Liver (tissue), 9 donors: ENCODE results near the gene MAP7D1. TPM values are rescaled to one million over a fixed set of nuclear protein-coding genes. Genes with fewer than 3 reads are reported as not detected.
A peak's percentile ranks its signal among the peaks of the same experiment; 100 is the strongest.

Experiments used
- DNase-seq: peaks from one replicate; pipeline ENCODE4 v3.0.0-alpha.2; 2017; ENCODE audit warnings: low spot score
- H3K27ac ChIP-seq, 2 donors: one replicate each; pipeline ENCODE4 v1.7.0; 2013; ENCODE audit warnings: inconsistent platforms in 2 of 2, low read length in 2 of 2, control low read depth in 1 of 2, low read depth in 1 of 2, mild to moderate bottlenecking in 1 of 2
- H3K27me3 ChIP-seq, 4 donors: one replicate each; pipeline versions ENCODE4 v1.6.1 to v1.7.0; 2013; ENCODE audit warnings: low read length in 3 of 4, inconsistent platforms in 1 of 4, mild to moderate bottlenecking in 1 of 4, moderate library complexity in 1 of 4; ENCODE audit not compliant: control insufficient read depth in 4 of 4, insufficient read depth in 4 of 4
- H3K36me3 ChIP-seq, 4 donors: one replicate each; pipeline versions ENCODE4 v1.6.1 to v1.7.0; 2013; ENCODE audit warnings: low read length in 3 of 4, mild to moderate bottlenecking in 3 of 4, low read depth in 1 of 4, moderate library complexity in 1 of 4; ENCODE audit not compliant: control insufficient read depth in 4 of 4, insufficient read depth in 3 of 4
- H3K4me1 ChIP-seq, 4 donors: one replicate each; pipeline versions ENCODE4 v1.6.1 to v1.7.0; 2013; ENCODE audit warnings: low read length in 3 of 4, mild to moderate bottlenecking in 3 of 4, moderate library complexity in 1 of 4; ENCODE audit not compliant: control insufficient read depth in 4 of 4, insufficient read depth in 4 of 4
- H3K4me3 ChIP-seq, 3 donors: one replicate each; pipeline versions ENCODE4 v1.6.1 to v1.7.0; 2013; ENCODE audit warnings: low read length in 3 of 3, control low read depth in 1 of 3, low read depth in 1 of 3, mild to moderate bottlenecking in 1 of 3
- H3K9ac ChIP-seq, 2 donors: one replicate each; pipeline ENCODE4 v1.7.0; 2013; ENCODE audit warnings: low read length in 2 of 2, mild to moderate bottlenecking in 2 of 2, moderate library complexity in 2 of 2, control low read depth in 1 of 2, low read depth in 1 of 2
- H3K9me3 ChIP-seq, 4 donors: one replicate each; pipeline versions ENCODE4 v1.6.1 to v1.7.0; 2013; ENCODE audit warnings: low read length in 3 of 4; ENCODE audit not compliant: control insufficient read depth in 4 of 4
- FOXA1 ChIP-seq: IDR thresholded peaks from 2 replicates; pipeline ENCODE4 v1.6.1; 2016; ENCODE audit warnings: antibody characterized with exemption
- GABPA ChIP-seq, 2 donors: IDR thresholded peaks in 1 of 2; conservative IDR thresholded peaks in 1 of 2; 2 replicates each; pipeline ENCODE4 v1.6.1; 2016; ENCODE audit warnings: antibody characterized with exemption in 2 of 2, mild to moderate bottlenecking in 1 of 2, moderate library complexity in 1 of 2
- HNF4G ChIP-seq: IDR thresholded peaks from 2 replicates; pipeline ENCODE4 v1.6.1; 2016; ENCODE audit warnings: antibody characterized with exemption
- JUND ChIP-seq, 2 donors: IDR thresholded peaks; 2 replicates each; pipeline ENCODE4 v1.6.1; 2016; ENCODE audit warnings: antibody characterized with exemption in 2 of 2
- NR2F2 ChIP-seq: IDR thresholded peaks from 2 replicates; pipeline ENCODE4 v1.6.1; 2016; ENCODE audit warnings: antibody characterized with exemption
- TAF1 ChIP-seq: conservative IDR thresholded peaks from 2 replicates; pipeline ENCODE4 v1.6.1; 2016; ENCODE audit warnings: antibody characterized with exemption, mild to moderate bottlenecking
- YY1 ChIP-seq: IDR thresholded peaks from 2 replicates; pipeline ENCODE4 v1.6.1; 2016; ENCODE audit warnings: antibody characterized with exemption, mild to moderate bottlenecking
- WGBS: extraction: QIAGEN DNeasy Blood & Tissue Kit; methylation state at CpG from one replicate; pipeline ENCODE4 v1.1.7; 2013; 5-methylcytosine and 5-hydroxymethylcytosine counted together
- polyA plus RNA-seq, 2 donors: library from polyadenylated mRNA; stranded (reverse) in 1 of 2; unstranded in 1 of 2; fragments of 200-250 nt in 1 of 2; fragments of >200 nt in 1 of 2; fragmentation: Nextera tagmentation in 1 of 2; extraction: Ambion mirVana in 1 of 2; gene quantifications; one replicate each; pipeline versions ENCODE4 v1.2.1 to v1.2.3, GENCODE V29; 2013 to 2015
- total RNA-seq, 2 donors: library from RNA; depleted of rRNA; stranded (reverse); fragments of >200 nt; gene quantifications; one replicate each; pipeline ENCODE4 v1.2.3, GENCODE V29; 2014
- TF ChIP-seq, protein P1 (sequence below): IDR thresholded peaks from 2 replicates; pipeline ENCODE4 v1.6.1; 2016; ENCODE audit warnings: antibody characterized with exemption, mild to moderate bottlenecking
- TF ChIP-seq, protein P2 (sequence below): IDR thresholded peaks from 2 replicates; pipeline ENCODE4 v1.6.1; 2016; ENCODE audit warnings: antibody characterized with exemption
- donor health status: healthy.
- donor health status: healthy.
- donor health status: healthy.
- donor health status: healthy.
- donor health status: healthy.

MAP7D1 gene
- total and polyA plus RNA-seq, 4 donors = 5.6 to 15.1 (median 12.9) TPM

DNA sequence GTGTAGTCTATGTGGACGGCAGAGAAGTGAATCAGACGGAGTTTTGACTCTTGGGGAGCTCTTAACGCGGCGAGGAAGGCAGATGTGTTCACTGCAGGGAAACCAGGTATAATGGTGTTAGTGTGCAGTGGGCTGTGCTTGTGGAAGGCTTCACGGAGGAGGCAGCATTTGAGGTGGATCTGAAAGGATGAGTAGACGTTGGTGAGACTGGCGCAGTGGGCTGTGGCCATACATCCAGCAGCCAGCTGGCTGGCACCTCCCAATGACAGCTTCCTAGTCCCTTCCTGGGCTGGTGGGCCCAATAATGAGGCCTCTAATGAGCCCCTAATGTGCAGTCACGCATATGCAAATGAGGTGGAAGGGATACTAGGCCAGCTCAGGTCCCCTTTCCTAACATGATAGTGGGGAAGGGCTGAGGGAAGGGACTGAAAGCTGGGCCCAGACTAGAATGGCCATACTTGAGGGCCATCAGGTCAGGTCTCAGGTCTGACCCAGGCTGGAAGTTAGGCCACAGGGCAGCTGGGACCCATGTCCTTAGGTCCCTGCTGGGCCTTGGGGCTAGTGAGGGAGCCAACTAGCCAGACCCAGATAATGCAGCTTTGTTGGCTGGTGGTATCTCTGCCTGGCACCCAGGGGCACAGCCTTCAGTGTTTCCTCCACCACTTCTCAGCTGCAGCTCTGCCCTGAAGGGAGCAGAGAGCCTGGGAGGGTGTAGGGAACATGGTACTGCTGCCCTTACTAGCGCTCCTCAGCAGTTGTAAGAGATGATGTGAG, 3.8 kb downstream of the MAP7D1 start:
- peaks cover 3 to 40% (median 16%) of the 10 kb centered on the region in 4 donors for H3K4me1 ChIP-seq
- WGBS = 92% methylated on average over 10 of the region's 10 CpGs
- no peak for DNase-seq
- no peaks in the 10 kb centered on the region for H3K36me3 ChIP-seq
- peak overlapping the region in 1 of 2 donors; percentile 57 for H3K27ac ChIP-seq
- no peak overlapping the region for H3K9ac ChIP-seq
- no peaks in the 10 kb centered on the region for H3K27me3 ChIP-seq
- no peaks in the 10 kb centered on the region for H3K9me3 ChIP-seq
- no peak overlapping the region for H3K4me3 ChIP-seq
- TF ChIP-seq GABPA (IDR thresholded peaks at IDR 0.05 in 1 of 2, conservative IDR thresholded peaks at IDR 0.05 in 1 of 2) = no peak
- TF ChIP-seq, protein P1, sequence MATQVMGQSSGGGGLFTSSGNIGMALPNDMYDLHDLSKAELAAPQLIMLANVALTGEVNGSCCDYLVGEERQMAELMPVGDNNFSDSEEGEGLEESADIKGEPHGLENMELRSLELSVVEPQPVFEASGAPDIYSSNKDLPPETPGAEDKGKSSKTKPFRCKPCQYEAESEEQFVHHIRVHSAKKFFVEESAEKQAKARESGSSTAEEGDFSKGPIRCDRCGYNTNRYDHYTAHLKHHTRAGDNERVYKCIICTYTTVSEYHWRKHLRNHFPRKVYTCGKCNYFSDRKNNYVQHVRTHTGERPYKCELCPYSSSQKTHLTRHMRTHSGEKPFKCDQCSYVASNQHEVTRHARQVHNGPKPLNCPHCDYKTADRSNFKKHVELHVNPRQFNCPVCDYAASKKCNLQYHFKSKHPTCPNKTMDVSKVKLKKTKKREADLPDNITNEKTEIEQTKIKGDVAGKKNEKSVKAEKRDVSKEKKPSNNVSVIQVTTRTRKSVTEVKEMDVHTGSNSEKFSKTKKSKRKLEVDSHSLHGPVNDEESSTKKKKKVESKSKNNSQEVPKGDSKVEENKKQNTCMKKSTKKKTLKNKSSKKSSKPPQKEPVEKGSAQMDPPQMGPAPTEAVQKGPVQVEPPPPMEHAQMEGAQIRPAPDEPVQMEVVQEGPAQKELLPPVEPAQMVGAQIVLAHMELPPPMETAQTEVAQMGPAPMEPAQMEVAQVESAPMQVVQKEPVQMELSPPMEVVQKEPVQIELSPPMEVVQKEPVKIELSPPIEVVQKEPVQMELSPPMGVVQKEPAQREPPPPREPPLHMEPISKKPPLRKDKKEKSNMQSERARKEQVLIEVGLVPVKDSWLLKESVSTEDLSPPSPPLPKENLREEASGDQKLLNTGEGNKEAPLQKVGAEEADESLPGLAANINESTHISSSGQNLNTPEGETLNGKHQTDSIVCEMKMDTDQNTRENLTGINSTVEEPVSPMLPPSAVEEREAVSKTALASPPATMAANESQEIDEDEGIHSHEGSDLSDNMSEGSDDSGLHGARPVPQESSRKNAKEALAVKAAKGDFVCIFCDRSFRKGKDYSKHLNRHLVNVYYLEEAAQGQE = no peak
- no peak for TF ChIP-seq HNF4G

DNA sequence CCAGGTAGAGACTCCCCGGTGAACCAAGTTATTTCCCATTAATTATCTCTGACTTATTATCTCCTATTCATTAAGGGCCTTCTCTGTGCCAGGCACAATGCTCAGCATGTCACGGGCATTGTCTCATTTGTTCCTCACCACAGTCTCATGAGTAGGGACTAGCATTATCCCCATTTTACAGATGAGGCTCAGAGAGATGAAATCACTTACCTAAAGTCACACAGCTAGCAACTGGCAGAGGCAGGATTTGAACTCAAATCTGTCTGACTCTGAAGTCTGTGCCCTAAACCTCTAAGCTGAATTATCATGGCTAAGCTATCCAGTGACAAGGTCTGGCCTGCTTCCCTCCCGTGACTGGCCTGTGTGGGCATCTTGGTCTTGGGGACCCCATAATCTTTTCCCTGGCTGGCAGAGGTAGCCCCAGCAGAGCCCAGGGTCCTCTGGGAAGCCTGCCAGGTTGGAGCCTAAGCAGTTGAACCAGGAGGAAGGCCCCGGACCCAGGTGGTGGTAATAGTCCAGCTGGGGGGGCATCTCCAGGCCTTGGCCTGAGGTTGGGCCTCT, 4.5 kb downstream of the MAP7D1 start:
- no peak overlapping the region for H3K9ac ChIP-seq
- DNase-seq = no peak
- H3K27me3 ChIP-seq = no peaks in the 10 kb centered on the region
- 80% methylated on average over 4 of the region's 4 CpGs for WGBS
- peaks cover 3 to 33% (median 11%) of the 10 kb centered on the region in 4 donors for H3K4me1 ChIP-seq
- TF ChIP-seq JUND (IDR thresholded peaks at IDR 0.05) = no peak
- no peaks in the 10 kb centered on the region for H3K9me3 ChIP-seq
- no peaks in the 10 kb centered on the region for H3K36me3 ChIP-seq
- peak overlapping the region; percentile 42 to 57 for H3K27ac ChIP-seq
- H3K4me3 ChIP-seq = no peak overlapping the region

DNA sequence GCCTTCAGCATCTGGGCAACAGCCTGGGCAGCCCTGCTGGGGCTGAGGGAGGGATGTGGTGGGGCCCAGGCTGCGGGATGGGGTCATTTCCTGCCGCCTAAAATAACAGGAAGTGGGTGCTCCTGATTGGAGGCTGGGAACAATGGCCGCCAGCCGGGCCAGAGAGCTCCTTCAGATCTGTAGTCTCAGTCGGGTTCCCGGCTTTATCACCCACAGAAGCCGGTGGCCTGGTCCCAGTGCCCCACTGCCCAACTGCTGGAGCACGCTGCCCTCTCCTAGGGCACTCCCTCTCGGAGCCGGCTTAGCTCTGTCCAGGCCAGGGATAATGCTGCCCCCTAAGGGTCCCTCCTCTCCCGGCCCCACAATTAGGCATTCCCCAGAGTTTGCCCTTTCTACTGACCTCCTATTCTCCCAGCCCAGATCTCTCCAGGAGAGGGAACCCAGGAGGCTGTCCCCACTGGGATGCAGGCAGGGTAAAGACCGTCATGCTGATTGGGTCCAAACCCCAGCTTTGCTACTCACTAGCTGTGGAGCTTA, 5.1 kb downstream of the MAP7D1 start:
- peak overlapping the region; percentile 42 to 75 for H3K27ac ChIP-seq
- H3K4me3 ChIP-seq = peak overlapping the region in 1 of 3 donors; percentile 21
- TF ChIP-seq FOXA1 = no peak
- TF ChIP-seq NR2F2 = peak; percentile 50
- no peak for TF ChIP-seq TAF1
- TF ChIP-seq JUND (IDR thresholded peaks at IDR 0.05) = no peak
- TF ChIP-seq YY1 = peak; percentile 93
- TF ChIP-seq GABPA (IDR thresholded peaks at IDR 0.05 in 1 of 2, conservative IDR thresholded peaks at IDR 0.05 in 1 of 2) = peak in 1 of 2 donors; percentile 60
- TF ChIP-seq, protein P2, sequence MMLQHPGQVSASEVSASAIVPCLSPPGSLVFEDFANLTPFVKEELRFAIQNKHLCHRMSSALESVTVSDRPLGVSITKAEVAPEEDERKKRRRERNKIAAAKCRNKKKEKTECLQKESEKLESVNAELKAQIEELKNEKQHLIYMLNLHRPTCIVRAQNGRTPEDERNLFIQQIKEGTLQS = no peak
- no peak for TF ChIP-seq HNF4G
- no peaks in the 10 kb centered on the region for H3K9me3 ChIP-seq
- H3K36me3 ChIP-seq = no peaks in the 10 kb centered on the region
- peak overlapping the region in 1 of 2 donors; percentile 27 for H3K9ac ChIP-seq
- WGBS = 62% methylated on average over 12 of the region's 12 CpGs
- no peaks in the 10 kb centered on the region for H3K27me3 ChIP-seq
- DNase-seq = no peak
- H3K4me1 ChIP-seq = peaks cover 3 to 33% (median 10%) of the 10 kb centered on the region in 4 donors
